HUES6 (cell line): ENCODE measurements around the gene SLC9A8.
"Not testable (repeated sequence)": the region's sequence is repeated elsewhere in the genome, so short reads cannot be mapped to it uniquely, and the experiment has no call there.

Experiments
- H3K27ac ChIP-seq: 2 replicates; pipeline ENCODE4 v1.7.0; 2013; ENCODE audit warnings: low read depth, mild to moderate bottlenecking, low read length, inconsistent platforms
- H3K27me3 ChIP-seq: 2 replicates; pipeline ENCODE4 v1.6.1; 2013; ENCODE audit warnings: low read length; ENCODE audit not compliant: control insufficient read depth, insufficient read depth
- H3K36me3 ChIP-seq: 2 replicates; pipeline ENCODE4 v1.6.1; 2013; ENCODE audit warnings: low read length; ENCODE audit not compliant: control insufficient read depth, insufficient read depth
- H3K4me1 ChIP-seq: 2 replicates; pipeline ENCODE4 v1.6.1; 2013; ENCODE audit warnings: low read length; ENCODE audit not compliant: control insufficient read depth, insufficient read depth
- H3K4me3 ChIP-seq: 2 replicates; pipeline ENCODE4 v1.5.1; 2013; ENCODE audit warnings: low read depth, low read length
- H3K9ac ChIP-seq: one replicate; pipeline ENCODE4 v1.6.1; 2013; ENCODE audit warnings: mild to moderate bottlenecking, low read length
- H3K9me3 ChIP-seq: 2 replicates; pipeline ENCODE4 v1.6.1; 2013; ENCODE audit warnings: low read depth, low read length; ENCODE audit not compliant: control insufficient read depth, insufficient read depth

SLC9A8 gene

DNA sequence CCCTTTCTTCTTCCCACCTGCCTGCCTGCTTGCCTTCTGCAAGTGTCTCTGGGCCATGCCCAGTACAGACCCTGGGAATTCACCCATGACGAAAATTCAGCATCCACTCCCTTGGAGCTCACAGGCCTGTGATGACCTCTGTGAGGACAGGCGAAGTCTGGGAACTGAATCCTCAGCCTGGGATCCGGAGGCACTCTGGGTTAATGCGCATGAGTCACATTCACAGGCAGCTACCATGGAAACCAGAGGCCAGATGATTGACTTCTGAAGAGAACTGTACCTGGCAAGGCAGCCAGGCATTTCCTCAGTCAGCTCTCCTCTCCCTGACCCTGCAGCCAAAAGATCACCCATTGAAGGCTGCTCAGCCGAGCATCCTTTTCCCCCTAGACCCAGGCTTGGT lies 41.0 kb downstream of the SLC9A8 start:
- peaks cover 31% of the 10 kb centered on the region for H3K4me1 ChIP-seq
- no peaks in the 10 kb centered on the region for H3K27me3 ChIP-seq
- H3K36me3 ChIP-seq, result peaks cover 7% of the 10 kb centered on the region
- H3K9ac ChIP-seq, result no peak overlapping the region
- H3K4me3 ChIP-seq, result no peak overlapping the region
- H3K9me3 ChIP-seq, result no peaks in the 10 kb centered on the region
- H3K27ac ChIP-seq, result no peak overlapping the region

- Histone ChIP-seq H3K36me3 (peaks cover 9% of the 10 kb centered on the region; the same call in 1 of the 2 replicates), H3K27me3 (no peaks in the 10 kb centered on the region)
Observed at GRCh38 chr20:49854190-49854875, 41.7 kb downstream of the SLC9A8 start.

GRCh38 chr20:49856904-49857303 lies 44.3 kb downstream of the SLC9A8 start:
- H3K27ac ChIP-seq, result no peak overlapping the region
- H3K27me3 ChIP-seq, result no peaks in the 10 kb centered on the region
- no peak overlapping the region for H3K9ac ChIP-seq
- no peak overlapping the region for H3K4me3 ChIP-seq
- peaks cover 9% of the 10 kb centered on the region; the same call in 1 of the 2 replicates for H3K36me3 ChIP-seq
- H3K9me3 ChIP-seq, result no peaks in the 10 kb centered on the region
- H3K4me1 ChIP-seq, result peaks cover 25% of the 10 kb centered on the region

More at GRCh38 chr20:49854190-49854875, 41.7 kb downstream of the SLC9A8 start:
- H3K4me3 ChIP-seq, result no peak overlapping the region
- no peak overlapping the region for H3K27ac ChIP-seq
- H3K9me3 ChIP-seq, result no peaks in the 10 kb centered on the region
- peaks cover 24% of the 10 kb centered on the region for H3K4me1 ChIP-seq
- no peak overlapping the region for H3K9ac ChIP-seq

GRCh38 chr20:49858076-49858585 lies 45.5 kb downstream of the SLC9A8 start:
- Histone ChIP-seq H3K4me1 (peaks cover 22% of the 10 kb centered on the region), H3K27me3 (no peaks in the 10 kb centered on the region), H3K27ac (no peak overlapping the region), H3K9ac (no peak overlapping the region), H3K9me3 (no peaks in the 10 kb centered on the region), H3K4me3 (no peak overlapping the region), H3K36me3 (peaks cover 9% of the 10 kb centered on the region; the same call in 1 of the 2 replicates)

- Histone ChIP-seq H3K27ac (no peak overlapping the region), H3K36me3 (peaks cover 9% of the 10 kb centered on the region; the same call in 1 of the 2 replicates)
Observed at GRCh38 chr20:49859011-49859410, 46.4 kb downstream of the SLC9A8 start.

DNA sequence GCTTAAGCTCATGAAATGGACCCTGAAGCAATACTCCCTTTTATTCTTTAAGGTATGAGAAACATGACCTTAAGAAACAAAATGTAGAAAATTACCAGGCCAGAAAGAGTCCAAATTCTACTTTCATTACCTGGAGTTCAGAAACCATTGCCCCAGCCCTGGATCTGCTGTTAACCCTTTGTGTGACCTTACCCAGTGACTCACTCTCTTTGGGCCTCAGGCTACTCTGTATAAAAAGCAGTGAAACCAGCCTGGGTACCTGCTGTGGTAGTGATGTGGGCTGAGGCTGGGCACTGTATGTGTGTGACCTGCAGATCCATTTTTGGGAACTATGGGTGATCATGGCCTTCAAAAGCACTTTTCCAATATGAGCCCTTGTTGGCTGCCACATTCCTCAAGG lies 47.2 kb downstream of the SLC9A8 start:
- H3K4me1 ChIP-seq, result peaks cover 11% of the 10 kb centered on the region; the same call in 1 of the 2 replicates
- no peak overlapping the region for H3K9ac ChIP-seq
- H3K27ac ChIP-seq, result no peak overlapping the region
- peaks cover 9% of the 10 kb centered on the region; the same call in 1 of the 2 replicates for H3K36me3 ChIP-seq
- H3K27me3 ChIP-seq, result no peaks in the 10 kb centered on the region
- no peaks in the 10 kb centered on the region for H3K9me3 ChIP-seq
- no peak overlapping the region for H3K4me3 ChIP-seq

More at GRCh38 chr20:49859011-49859410, 46.4 kb downstream of the SLC9A8 start:
- Histone ChIP-seq H3K4me3 (no peak overlapping the region), H3K27me3 (no peaks in the 10 kb centered on the region), H3K9ac (no peak overlapping the region), H3K4me1 (peaks cover 13% of the 10 kb centered on the region), H3K9me3 (no peaks in the 10 kb centered on the region)

DNA sequence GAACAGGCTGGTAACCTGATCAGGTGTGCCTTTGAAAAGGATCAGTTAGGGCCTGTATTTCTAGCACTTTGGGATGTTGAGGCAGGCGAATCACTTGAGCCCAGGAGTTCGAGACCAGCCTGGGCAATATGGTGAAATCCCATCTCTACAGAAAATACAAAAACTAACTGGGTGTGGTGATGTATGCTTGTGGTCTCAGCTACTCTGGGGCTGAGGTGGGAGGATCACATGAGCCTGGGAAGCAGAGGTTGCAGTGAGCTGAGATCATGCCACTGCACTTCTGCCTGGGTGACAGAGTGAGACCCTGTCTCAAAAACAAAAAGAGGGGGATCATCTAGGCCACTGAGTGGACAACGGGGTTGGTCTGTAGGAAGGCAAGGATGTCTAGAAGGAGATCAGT lies 48.6 kb downstream of the SLC9A8 start:
- H3K4me3 ChIP-seq, H3K9me3 ChIP-seq, H3K36me3 ChIP-seq, H3K27ac ChIP-seq, H3K27me3 ChIP-seq: not testable (repeated sequence)
- H3K9ac ChIP-seq, result peak overlapping the region; percentile 4
- peaks cover 11% of the 10 kb centered on the region; the same call in 1 of the 2 replicates for H3K4me1 ChIP-seq

DNA sequence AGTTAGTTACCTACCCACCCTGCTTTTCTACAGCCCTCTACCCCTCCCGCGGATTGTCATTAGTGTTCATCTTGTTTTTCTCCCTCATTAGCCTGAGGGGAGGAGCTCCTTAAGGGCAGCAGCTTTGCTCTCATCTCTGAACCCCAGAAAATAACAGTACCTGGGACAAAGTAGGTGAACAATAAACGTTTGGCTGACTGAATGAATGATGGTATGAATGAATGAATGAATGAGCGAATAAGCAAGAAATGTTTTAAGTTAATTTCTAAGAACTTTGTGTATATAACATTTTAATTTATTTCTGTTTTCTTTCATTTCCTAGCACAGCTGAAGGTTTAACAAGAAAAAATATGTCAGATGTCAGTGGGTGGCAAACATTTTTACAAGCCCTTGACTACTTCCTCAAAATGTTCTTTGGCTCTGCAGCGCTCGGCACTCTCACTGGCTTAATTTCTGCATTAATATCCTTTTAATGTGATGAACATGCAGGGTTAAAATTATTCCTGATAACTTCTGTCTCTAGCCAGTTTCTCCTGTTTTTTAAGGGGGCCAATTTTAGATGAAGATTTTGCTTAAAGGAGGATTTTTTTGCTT lies 50.1 kb downstream of the SLC9A8 start:
- no peak overlapping the region for H3K4me3 ChIP-seq
- H3K27me3 ChIP-seq, result no peaks in the 10 kb centered on the region
- H3K36me3 ChIP-seq, result peaks cover 8% of the 10 kb centered on the region
- H3K27ac ChIP-seq, result no peak overlapping the region
- no peaks in the 10 kb centered on the region for H3K9me3 ChIP-seq
- H3K4me1 ChIP-seq, result peaks cover 16% of the 10 kb centered on the region
- no peak overlapping the region for H3K9ac ChIP-seq

- Histone ChIP-seq H3K27me3 (no peaks in the 10 kb centered on the region), H3K36me3 (peaks cover 11% of the 10 kb centered on the region), H3K4me1 (peaks cover 24% of the 10 kb centered on the region), H3K9ac (no peak overlapping the region), H3K4me3 (no peak overlapping the region), H3K27ac (no peak overlapping the region), H3K9me3 (no peaks in the 10 kb centered on the region)
Observed at GRCh38 chr20:49863666-49864065, 51.0 kb downstream of the SLC9A8 start.

DNA sequence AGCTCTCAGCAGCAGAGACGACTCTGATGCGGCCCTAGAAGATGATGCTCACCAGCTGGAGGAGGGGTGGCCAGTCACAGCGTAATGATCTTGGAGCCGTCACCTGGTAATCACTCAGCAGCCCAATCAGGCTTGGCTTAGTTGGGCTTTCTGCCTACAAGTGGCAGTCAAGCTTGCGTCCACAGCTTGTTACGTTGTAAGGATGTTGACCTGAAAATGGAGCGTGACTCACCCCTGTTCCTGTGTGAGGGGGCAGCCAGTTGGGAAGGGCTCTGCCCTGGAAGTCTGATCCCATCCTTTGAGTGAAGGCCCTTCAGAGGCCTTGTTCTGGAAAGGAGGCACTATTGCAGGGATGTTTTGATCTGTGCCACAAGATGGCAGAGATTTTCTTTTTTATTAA lies 52.9 kb downstream of the SLC9A8 start:
- H3K9ac ChIP-seq, result no peak overlapping the region
- no peaks in the 10 kb centered on the region for H3K9me3 ChIP-seq
- peaks cover 9% of the 10 kb centered on the region for H3K36me3 ChIP-seq
- no peaks in the 10 kb centered on the region for H3K27me3 ChIP-seq
- H3K4me1 ChIP-seq, result peaks cover 21% of the 10 kb centered on the region
- H3K4me3 ChIP-seq, result no peak overlapping the region
- no peak overlapping the region for H3K27ac ChIP-seq

- peaks cover 21% of the 10 kb centered on the region for H3K4me1 ChIP-seq
- H3K27me3 ChIP-seq, result no peaks in the 10 kb centered on the region
- no peak overlapping the region for H3K4me3 ChIP-seq
- H3K36me3 ChIP-seq, result peaks cover 9% of the 10 kb centered on the region
- H3K9me3 ChIP-seq, result no peaks in the 10 kb centered on the region
- H3K9ac ChIP-seq, result no peak overlapping the region
- no peak overlapping the region for H3K27ac ChIP-seq
Observed at GRCh38 chr20:49866051-49866450, 53.4 kb downstream of the SLC9A8 start.
